Smooth muscle cell of the brain vasculature (primary cell): ENCODE results near the gene ZNRF2.
A peak's percentile ranks its signal among the peaks of the same experiment; 100 is the strongest.

Source experiments
- DNase-seq: peaks from one replicate; pipeline ENCODE4 v3.0.0-alpha.2; 2012; ENCODE audit warnings: low read depth, low spot score

The ZNRF2 gene

DNA sequence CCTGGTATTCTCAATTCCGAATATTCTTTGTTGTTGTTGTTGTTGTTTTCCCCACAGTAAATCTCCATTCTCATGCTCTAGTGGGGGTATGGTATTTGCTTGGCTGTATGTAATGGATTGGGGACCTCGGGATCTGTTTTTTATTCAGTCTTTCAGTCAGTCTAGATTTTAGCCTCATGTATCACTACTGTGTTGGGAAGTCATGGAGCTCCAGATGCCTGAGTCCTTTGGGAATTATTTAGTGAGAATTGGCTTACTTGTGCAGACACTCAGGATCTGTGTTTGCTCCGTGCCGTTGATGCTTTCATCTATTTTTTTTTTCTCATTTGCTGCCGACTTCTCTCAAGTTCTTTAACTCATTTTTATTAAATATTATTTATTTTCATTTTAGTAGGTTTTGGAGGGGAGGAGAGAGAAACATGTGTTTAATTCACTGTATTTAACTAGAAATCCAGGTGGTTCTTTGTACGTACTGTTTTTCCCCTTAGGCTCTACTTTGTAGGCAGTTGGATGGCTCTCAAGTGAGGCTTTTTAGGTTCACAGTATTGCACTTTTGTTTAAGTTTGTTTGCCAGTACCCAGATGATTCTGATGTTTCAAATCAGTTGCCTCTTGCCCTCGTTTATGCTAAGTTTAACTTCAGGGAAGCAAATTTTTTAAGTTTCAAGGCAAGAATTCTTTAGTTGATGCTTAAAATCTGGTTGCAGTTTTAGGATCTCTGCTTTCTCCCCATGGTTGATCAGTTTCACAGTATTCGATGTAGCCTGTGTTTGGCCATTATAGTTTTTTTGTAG lies 36.9 kb downstream of the ZNRF2 start:
- DNase-seq = no peak

DNA sequence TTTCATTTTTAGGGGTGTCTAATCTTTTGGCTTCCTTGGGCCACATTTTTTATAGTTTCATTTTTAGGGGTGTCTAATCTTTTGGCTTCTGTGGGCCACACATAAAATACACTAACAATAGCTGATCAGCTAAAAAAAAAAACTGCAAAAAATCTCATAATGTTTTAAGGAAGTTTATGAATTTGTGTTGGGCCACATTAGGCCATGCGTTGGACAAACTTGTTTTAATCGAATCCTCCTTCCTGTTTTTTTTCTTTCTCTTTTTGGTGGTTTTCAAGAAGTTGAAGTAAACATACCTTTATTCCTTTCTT lies 37.4 kb downstream of the ZNRF2 start:
- DNase-seq = no peak

DNA sequence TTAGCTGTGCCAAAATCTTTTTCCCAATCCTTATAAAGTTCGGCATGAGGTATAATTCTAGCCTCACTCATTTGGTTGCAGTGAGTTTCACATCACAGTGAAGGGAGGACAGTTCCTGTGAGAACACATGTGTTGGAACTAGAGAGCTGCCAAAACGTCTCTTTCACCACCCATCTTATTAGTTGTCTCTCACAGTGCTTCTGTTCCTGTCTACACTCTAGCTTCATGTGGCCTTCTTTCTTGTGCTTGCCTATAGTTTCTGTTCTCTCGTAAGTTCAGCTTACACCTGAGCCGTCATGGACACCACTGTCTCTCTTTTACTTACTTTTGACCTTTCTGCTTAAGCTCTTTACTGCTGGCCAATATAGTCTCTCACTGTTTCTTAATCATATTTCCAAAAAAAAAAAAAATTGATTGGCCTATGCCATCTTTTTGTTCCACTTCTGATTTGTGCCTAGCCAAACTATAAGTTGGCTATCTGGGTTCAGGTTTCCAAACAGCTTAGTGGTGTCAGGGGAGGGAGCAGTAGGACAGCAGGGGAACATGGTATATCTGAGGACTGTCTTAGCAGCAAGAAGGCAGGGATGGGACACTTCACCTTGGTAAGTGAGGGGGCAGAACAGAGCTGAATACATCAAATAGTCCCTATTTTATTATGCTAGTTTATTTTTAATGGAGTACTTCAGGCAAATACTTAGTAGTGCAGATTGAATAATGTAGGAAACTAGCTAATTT lies 38.0 kb downstream of the ZNRF2 start:
- no peak for DNase-seq

DNA sequence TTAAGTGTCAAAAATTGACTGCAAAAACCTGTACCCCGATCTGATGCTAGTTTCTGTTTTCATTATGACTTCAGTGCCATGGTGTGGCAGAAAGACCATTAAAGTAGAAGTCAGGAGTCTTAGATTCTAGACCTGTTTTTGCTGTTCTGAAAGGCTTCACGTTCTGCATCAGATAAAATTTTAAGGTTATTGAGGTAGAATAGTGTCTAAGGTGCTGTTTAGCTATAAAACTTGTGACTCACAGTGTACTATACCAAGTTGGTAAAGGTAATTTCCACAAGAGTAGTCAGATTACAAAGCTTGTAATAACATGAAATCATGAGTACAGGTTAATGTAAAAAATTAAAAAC lies 38.6 kb downstream of the ZNRF2 start:
- DNase-seq = no peak

DNA sequence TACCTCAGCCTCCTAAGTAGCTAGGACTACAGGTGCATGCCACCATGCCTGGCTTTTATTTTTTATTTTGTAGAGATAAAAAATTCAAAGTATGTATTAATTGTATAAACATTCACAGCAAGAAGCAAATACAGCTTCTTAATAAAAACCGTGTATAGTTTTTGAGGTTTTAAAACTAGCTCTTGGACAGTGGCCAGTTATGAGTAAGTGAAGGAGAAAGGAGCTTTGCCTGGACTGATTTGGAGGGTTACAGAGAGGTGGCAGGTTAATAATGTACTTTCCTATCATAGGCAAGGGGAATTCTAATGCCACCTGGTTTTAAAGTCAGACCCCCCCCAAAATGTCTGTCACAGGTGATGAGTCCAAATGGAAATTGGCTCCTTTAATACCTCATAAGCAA lies 43.4 kb downstream of the ZNRF2 start:
- no peak for DNase-seq

DNA sequence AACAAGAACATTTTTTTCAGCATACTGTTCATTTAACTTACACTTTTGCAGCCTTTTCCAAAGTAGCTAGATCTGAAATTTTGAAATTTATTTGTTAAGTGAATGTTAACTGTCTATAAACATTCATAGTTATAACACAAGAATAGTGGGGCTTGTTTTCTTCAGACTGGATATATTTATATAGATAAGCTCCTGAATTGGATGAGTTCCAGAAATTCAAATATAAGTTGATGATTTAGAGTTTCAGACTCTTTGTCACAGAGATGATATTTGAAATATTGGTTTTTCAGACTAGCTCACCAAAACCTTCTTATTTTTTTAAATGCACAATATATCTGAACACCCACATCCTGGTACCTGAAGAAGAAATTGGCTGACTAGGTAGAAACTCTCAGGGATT lies 44.0 kb downstream of the ZNRF2 start:
- no peak for DNase-seq

DNA sequence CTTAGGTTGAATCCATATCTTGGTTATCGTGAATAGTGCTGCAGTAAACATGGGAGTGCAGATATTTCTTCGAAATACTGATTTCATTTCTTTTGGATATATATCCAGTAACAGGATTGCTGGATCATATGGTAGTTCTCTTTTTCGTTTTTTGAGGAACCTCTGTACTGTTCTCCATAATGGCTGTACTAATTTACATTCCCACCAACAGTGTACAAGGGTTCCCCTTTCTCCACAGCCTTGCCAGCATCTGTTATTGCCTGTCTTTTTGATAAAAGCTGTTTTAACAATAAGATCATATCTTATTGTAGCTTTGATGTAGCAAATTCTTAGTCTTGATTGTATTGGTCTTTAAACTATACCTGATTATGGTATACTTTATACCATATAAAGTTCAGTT lies 45.3 kb downstream of the ZNRF2 start:
- no peak for DNase-seq

DNA sequence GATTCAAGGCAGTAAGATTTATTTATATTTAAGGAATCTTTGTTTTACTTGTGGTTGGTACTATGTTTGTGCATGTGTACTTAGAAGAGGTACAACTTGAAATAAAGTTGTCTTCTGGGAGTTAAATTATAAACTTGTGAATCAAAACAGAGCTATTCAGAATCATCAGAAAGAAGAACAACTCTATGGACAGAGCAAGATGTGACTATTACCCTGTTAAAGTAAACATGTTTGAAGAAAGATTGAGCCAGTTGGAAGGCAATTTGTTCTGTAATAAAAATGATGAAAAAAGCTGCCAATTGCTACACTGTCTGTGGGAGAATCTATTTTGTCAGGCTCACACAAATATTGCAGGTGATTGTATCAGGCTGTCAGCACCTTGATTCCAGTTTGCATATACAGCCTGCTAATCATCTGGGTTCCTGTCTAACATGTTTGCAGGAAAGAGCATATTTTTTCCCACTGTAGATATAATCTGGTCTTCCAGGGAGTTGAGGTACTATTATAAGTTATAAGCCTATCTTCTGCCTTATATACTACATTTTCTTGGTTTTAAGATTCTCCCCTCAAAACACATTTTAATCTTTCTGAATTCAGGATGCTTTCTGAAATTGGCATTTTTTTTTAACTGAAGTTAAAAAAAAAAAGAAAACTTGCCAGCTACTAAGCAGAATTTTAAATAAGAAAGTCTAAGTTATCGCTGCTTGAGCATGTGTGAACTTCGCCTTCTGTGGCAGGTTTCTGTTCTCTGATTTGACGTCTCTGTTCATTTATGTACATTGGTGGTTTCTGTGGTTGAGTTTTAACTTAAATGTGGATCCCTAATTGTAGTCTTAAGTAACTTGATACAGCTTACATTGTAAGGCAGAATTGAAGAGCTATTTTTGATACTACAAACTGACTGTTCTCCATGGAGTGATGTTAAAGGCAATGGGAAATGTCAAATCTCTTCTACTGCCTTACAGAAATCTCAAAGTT lies 46.0 kb downstream of the ZNRF2 start:
- no peak for DNase-seq

DNA sequence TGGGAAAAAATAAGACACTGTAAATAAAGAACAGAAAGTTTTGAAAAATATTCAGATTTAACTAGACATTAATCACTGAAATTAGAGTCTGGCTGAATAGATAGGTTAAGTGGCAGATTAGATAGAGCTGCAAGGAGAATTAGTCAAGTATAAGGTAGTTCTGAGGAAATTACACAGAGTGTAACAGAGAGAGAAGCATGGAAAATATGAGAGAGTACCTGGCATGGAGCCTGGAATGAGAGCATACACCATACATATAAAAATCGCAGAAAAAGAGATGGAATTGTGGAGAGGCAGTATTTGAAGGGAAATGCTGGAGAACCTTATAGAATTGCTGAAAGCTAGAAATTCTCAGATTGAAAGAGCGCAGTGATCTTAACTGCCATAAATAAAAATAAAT lies 46.9 kb downstream of the ZNRF2 start:
- DNase-seq = no peak

DNA sequence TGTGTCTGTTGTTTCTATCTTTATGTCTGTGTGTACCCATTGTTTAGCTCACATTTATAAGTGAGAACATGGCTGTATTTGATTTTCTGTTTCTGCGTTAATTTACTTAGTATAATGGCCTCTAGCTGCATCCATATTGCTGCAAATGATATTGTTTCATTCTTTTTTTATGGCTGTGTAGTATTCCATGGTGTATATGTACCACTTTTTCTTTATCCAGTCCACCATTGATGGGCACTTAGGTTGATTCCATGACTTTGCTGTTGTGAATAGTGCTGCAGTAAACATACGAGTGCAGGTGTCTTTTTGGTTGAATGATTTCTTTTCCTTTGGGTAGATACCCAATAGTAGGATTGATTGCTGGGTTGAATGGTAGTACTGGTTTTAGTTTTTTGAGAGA lies 48.2 kb downstream of the ZNRF2 start:
- no peak for DNase-seq

DNA sequence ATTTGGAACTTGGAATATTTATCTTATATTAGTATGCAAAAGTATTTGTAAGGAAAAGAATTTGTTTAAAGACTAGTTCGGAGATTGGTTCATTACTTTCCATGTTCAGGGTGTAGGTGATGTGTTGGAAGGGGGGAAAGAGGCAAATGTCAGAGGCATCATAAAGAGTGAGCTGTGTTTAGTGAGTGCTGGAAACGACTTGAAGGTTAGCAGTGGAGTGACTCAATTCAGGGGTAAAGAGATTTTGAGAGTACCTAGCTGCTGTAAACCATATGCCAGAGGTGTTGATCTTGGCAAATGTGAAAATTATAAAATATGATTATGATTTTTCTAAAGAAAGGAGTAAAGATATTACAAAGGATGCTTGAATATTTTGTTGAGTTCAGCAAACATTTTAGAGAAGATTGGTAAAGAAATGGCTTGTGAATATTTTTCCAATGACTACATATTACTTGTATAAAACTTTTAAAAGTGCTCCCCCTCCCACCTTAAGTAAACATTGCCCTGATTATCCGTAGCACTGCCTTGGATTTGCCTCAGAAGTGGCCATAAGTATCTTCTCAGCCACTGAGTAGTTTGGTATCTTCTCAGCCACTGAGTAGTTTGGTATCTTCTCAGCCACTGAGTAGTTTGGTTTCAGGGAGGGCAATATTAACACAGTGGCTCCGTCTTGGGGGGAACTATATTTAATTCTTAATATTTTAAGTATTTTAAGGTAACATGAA lies 51.5 kb downstream of the ZNRF2 start:
- DNase-seq = no peak

DNA sequence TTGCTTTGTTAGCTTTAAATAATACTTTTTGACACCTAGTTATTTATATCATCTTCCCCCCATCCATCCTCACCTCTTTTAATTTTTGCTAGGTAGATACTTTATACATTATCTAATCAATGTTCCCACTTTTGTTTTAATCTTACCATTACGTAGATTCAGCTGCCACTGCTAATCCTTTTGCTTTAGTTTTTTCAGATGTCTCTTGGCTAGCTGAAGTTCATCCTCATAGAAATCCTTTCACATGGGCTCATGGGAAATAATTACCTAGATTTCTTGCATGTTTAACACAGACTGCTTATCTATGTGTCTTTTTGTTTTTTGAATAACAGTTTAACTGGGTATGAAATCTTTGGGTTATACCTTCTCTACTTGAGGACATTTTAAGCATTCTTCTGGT lies 60.1 kb downstream of the ZNRF2 start:
- no peak for DNase-seq

DNA sequence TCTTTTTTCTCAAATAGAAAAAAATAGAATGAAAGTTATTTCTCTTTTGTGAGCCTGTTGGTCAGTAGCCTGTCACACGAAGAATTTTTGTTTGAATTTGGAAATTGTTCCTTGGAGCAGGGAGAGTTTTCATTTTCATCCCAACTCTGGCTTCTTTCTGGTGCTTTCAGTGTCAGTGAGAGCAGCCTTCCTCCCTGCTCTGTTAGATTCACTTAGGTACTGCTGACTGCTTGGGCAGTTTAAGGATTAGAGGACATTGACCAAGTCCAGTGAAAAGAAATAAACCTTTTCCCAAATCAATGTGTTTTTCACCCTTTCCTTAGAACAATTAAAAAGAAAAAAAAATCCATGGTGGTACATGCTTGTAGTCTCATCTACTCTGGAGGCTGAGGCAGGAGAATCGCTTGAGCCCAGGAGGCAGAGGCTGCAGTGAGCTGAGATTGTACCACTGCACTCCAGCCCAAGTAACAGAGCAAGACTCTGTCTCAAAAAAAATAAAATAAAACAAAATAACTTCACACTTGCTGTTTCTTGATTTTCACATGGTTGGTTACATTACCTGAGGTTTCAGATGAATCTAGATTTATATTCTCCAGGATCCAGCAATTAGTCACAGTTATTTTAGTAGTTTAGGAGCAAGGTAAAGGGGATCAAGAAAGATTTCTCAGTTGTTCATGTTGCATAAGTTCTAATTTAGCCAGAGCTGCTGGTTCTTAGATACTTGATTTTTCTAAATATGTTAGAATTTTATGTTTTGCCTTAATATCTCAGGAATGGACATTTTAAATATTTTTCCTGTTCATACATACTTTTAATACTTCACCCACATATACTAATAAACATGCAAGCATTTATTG lies 63.1 kb downstream of the ZNRF2 start:
- no peak for DNase-seq

DNA sequence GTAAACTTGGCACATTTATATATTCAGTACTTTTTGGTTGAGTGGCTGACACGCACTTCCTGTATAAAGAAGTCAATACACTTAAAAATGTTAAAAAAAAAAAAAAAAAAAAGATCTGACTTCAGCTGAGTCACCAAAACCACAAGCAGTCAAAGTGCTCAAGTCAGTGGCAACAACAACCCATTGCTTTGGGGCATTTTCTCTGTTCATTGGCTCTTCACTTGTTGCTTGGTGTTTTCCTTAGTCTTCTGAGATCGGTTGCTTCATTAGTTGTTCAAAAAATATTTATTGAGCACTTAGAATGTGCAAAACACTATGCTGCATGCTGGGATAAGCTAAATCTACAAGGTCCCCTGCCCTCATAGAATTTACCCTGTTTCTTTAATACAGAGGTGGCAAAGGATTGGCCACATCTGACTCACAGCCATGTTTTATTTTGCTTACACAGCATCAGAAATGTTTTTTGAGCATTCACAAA lies 63.7 kb downstream of the ZNRF2 start:
- DNase-seq = peak; percentile 51

DNA sequence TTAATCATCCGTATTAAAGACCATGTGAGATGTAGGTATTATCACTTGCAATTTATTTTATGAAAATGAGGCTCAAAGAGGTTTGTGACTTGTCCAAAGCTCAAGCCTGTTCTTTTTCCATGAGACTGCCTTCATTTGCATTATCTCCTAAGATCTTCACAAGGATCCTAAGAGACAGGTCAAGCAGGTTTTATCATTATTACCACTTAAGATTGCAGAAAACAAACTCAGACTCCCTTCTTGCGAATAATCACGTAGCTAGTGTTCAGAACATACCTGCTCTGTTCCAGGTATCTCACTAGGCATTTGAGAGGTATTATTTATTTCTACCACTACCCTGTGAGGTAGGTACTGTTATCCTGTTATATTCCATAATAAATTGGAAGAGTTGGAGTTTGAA lies 64.8 kb downstream of the ZNRF2 start:
- DNase-seq = no peak

DNA sequence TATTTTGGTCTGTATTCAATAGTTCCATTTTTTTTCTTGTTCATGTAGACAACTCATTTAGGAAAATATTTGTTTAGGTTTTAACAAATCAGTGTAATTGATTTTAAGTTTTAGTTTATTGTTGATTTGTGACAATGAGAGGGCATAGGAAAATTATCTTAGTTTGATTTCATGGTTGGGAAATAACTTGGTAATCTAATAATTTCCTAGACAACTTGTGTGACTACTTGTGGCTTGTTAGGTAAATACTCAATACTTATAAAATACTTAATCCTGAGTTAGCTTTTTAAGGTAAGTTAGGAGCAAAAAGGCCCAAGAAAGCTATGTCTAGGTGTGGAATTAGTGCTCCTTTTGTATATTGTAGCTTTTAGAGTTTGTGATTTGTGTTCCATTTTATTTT lies 65.4 kb downstream of the ZNRF2 start:
- no peak for DNase-seq

DNA sequence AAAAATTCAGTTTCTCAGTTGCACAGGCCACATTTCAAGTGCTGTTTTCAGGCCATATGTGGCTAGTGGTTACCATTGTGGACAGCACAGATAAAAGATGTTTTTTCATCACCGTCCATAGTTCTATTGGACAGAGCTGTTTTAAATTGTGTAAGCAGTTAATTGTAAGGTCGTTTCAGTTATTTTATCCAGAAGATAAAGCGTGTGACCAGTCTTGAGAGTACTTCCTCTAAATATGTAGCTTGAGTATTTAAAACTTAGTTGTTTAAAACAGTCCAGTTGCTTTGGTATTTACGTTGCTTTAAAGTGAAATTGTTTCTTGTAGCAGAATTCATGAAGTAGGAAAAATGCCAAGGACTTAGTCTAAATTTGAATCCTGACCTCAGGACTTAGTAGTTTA lies 66.9 kb downstream of the ZNRF2 start:
- DNase-seq = no peak

DNA sequence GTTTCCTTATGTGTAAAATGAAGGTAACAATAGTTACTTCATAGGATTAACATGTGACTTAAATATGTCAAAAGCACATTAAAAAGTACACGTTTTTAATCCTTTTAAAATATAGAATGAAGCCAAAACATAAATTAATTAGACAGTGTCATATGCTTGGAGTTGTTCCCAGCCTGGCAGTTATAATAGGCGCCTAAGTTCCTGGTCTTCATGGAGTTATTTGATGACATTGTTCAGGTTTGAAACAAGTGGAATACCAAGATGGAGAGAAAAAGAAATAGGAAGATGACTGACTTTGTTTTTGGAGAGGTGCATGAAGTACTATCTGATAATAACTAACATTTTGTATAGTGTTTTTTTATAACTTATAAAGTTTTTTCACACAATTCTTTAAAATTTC lies 67.3 kb downstream of the ZNRF2 start:
- no peak for DNase-seq

DNA sequence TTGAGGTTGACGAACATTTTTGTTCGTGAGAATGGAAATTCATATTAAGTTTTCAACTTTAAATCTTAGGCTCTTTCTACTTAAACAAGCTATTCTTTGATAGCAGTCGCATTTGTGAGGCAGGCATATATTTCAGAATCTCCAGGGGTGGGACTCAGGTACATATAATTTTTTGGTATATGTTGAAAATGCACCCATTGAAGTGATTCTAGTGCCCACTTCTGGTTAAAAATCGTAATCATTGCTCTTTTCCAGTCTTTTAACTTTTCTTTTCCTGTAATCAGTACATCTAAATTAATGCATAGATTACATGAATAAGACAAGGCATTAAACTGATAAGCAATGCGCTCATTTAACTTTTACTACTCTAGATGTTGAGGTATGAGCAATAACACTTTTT lies 67.8 kb downstream of the ZNRF2 start:
- no peak for DNase-seq

DNA sequence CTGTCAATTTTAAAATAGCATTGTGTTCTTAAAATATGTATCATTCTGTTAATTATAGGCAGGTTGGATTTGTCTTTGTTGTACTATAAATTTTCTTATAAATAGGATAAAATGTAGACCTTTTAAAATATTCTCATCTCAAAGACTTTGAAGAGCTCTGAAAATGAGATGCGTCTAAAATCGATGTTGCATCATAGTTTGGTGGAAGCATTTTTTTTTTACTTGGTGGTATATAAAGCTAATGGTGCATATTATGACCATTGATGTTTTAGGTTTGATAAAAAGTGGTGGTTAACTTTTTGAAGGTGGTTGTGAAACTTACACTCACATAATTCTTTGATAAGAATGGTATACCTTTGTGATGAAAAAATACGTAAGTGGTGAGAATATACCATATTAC lies 69.1 kb downstream of the ZNRF2 start:
- DNase-seq = no peak
